NCI-H82 (cell line): ENCODE measurements around the gene DNAH12.
"Not testable (repeated sequence)": the region's sequence is repeated elsewhere in the genome, so short reads cannot be mapped to it uniquely, and the experiment has no call there.

ENCODE experiments used
- DNase-seq: peaks from one replicate; lab custom pipeline; 2025; lab: John Stamatoyannopoulos, UW

The DNAH12 gene

DNA sequence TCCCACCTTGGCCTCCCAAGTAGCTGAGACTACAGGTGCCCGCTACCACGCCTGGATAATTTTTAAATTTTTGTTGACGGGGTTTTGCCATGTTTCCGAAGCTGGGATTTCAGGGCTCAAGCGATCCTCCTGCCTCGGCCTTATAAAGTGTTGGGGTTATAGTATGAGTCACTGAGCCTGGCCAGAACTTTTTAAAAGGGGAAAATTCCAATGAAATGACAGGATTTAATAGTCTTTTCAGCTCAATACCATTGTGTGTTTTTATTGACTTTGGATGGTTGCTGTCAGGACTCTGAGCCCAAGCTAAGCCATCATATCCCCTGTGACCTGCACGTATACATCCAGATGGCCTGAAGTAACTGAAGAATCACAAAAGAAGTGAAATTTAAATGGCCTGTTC lies 240.6 kb downstream of the DNAH12 start:
- not testable (repeated sequence) for DNase-seq

DNA sequence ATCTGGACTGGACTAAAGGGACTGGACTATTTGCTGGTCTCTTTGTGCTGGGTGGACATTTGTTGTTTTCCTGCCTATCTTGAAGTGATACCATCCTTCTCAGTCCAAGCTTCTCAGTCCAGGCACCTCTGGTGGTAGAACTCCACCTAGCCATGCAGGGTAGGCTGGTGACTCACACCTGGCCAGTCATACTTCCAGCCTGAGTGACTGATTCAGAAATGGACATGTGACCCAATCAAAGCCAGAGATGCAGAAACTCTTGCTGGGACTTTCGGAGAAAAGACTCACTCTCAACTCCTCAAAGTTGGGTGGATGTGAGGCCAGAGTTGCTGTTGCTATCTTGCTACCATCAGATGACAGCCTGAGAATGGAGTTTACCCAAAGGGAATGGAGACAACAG lies 246.1 kb downstream of the DNAH12 start:
- DNase-seq: no peak

GRCh38 chr3:57292897-57293526 lies 251.1 kb downstream of the DNAH12 start:
- no peak for DNase-seq

DNA sequence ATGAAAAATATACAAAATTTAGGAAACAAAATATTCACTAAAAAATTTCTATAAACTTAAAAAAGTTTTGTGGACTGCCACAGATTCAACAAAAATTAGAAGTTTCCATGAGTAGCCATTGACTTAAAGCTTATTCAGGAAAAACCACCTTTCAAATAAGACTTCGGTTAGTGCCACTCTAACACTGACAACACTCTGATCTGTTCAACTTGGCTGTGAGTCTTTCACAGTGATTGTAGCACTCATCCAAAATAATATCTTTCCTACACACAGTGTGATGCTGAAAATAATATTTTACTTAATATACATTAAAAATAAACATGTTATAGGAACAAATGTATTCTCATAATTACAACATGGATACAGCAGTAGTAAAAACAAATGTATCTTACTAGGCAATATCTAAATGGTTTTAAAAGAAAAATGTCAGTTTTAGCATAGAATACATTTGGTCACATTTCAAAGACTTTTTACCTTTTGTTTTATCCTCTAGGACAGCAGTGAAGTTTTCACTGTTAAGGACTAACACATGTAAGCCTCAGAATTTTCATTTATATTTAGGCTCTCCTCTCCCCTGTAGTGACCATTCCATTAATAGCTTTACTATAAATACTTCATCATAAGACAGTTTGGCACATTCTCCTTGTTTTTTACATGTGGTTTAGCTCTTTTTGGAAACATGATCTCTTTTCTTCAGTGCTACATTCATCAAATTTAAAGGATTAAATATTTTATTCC lies 251.8 kb downstream of the DNAH12 start, which contains the start of gene ASB14:
Gene ASB14 (minus strand): TSS at position 527 of the 738 bp plus-strand sequence. CDS start 652 bp downstream, outside the sequence.
- no peak for DNase-seq

DNA sequence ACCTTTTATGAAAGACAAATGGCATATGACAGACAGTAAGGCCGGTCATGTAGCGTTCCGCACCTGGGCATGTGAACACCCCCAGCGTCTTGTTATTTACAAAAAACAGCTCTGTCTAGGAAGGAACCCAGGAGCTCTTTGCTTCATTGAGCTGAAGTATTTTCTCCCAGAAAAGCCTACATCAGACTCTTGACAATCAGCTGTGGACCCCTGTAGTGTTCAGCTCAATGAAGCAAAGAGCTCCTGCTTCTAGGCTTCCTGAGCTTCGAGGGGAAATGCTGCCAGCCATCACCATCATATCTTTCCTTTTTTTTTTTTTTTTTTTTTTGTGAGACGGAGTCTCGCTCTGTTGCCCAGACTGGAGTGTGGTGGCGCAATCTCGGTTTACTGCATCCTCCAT lies 255.7 kb downstream of the DNAH12 start:
- no peak for DNase-seq

DNA sequence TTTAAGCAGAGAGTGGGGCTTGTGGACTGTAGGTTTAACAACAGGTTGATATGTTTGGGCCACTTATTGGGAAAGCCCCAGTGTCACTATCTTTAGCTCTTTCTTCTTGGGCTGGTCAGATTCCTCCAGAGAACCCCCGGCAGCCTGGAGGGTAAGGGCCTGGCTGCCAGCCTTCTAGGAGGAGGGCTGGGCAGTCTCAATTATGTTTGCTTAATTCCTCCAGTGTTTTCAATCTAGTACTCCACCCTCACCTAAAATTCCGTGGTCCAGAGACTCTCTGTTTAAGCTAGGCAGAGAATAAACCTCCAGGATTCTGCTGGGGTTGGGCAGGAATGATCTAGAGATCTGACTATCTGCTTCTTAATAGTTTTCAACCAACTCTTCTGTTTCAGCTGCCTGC lies 256.9 kb downstream of the DNAH12 start:
- no peak for DNase-seq

- DNase-seq: no peak
Measured at GRCh38 chr3:57283334-57283733, 260.8 kb downstream of the DNAH12 start.

DNA sequence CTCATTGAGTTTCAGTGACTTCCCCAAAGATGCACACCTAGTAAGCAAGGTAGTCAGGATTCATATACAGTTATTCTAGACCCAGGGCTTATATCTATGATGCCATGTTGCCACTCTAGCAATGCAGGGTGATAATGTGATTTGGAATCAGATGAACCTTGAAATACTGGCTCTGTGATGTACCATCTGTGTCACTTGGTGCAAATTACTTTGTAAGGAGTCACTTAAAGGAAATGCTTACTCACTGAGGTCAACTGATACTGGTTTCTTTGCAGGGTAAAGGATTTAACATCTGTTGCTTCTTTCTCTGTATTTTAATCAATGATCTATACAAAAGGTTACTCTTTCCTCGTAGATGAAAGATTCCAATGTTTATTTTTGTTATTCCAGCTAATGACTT lies 262.4 kb downstream of the DNAH12 start:
- DNase-seq: peak; percentile 44

DNA sequence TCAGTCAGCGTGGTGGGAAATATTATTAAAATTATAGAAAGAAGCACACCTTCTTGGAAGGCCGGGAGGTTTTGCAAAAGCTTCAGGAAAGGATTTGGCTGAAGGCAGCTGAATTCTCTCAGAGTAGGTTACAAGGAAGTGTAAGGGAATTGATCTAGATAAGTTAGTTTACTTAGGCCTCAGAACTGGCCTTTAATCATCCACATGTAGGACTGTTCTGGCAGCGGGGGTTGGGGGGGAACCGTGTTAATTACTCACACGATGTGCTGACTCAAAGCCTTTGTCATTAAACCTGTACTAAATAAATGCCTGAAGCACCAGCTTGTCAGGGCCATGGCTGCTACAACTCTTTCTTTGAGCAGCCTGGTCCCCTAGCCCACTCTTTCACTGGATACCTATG lies 264.5 kb downstream of the DNAH12 start:
- DNase-seq: no peak

DNA sequence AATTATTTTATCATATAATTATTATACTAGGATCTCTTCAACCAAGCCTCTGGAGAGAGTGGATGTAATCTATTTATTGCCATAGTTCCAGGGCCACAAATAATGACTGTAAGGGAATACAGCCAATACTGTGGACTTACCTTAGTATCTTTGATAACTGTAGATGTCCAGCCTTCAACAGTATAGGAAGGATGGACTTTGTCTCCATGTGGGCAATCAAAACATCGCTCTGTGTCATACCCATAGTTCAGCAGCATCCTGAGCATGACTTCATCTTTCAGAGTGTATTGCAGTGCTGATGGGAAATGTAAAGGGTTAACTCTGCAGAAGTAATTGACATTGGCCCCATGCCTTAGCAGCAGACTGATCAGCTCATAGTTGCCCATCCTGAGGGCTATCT lies 265.9 kb downstream of the DNAH12 start:
- no peak for DNase-seq

DNA sequence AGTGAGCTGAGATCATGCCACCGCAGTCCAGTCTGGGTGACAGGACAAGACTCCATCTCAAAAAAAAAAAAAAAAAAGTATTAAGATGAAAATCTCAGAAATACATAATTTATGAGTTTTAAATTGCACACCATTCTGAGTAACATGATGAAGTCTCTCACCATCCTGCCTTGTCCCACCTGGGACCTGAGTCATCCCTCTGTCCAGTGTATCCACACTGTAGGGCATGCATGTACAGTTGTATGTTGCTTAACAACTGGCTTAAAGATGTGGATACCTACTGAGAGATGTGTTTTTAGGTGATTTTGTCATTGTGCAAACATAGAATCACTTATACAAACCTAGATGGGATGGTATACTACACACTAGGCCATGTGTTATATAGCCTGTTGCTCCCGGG lies 268.8 kb downstream of the DNAH12 start:
- DNase-seq: no peak

GRCh38 chr3:57274845-57275244 lies 269.3 kb downstream of the DNAH12 start:
- DNase-seq: no peak

- no peak for DNase-seq
Measured at GRCh38 chr3:57268416-57268815, 275.7 kb downstream of the DNAH12 start.

DNA sequence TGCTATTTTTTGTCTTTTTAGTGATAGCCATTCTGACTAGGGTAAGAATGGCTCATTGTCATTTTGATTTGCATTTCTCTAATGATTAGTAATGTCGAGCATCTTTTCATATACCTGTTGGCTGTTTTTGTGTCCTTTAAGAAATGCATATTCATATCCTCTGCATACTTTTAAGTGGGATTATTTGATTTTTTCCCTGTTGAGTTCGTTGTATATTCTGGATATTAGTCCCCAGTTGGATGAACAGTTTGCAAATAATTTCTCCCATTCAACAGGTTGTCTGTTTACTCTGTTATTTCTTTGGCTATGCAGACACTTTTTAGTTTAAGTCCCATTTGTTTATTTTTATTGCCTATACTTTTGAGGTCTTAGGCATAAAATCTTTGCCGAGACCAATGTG lies 282.2 kb downstream of the DNAH12 start:
- DNase-seq: no peak

- DNase-seq: no peak
Measured at GRCh38 chr3:57261119-57261518, 283.0 kb downstream of the DNAH12 start.

DNA sequence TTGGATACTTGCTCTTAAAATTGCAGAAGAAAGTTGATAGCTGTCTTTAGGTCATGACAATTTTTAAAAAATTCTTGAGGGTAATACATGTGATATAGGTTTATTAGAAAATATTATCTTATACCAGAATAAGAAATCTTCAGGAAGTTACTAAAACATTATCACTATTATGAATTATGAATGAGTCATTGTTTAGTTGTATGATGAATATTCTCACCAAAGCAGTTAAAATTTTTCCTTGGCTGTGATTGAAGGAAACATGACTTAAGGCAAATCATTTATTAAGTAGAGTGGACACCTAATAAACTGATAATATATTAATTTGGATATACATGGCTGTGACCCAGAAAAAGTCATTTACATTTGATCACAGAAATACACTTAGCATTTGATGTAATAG lies 286.5 kb downstream of the DNAH12 start:
- no peak for DNase-seq

- DNase-seq: no peak
Measured at GRCh38 chr3:57256844-57257243, 287.3 kb downstream of the DNAH12 start.

- no peak for DNase-seq
Measured at GRCh38 chr3:57252404-57252803, 291.7 kb downstream of the DNAH12 start.

GRCh38 chr3:57244946-57245345 lies 299.2 kb downstream of the DNAH12 start:
- DNase-seq: no peak
